Measurements from ENCODE around the gene C2orf49.

C2orf49 gene

GRCh38 chr2:105384216-105384615 lies 46.9 kb downstream of the C2orf49 start:
- DNase-seq, result no peak

- DNase-seq, result no peak
These were observed 47.5 kb downstream of the C2orf49 start for GRCh38 chr2:105384861-105385260.

- DNase-seq, result no peak
These were observed 48.6 kb downstream of the C2orf49 start for GRCh38 chr2:105385731-105386540.

GRCh38 chr2:105387225-105387624 lies 49.9 kb downstream of the C2orf49 start:
- peak; percentile 26 for DNase-seq

GRCh38 chr2:105388971-105389381 lies 51.6 kb downstream of the C2orf49 start:
- DNase-seq, result peak; percentile 95

GRCh38 chr2:105390454-105390853 lies 53.1 kb downstream of the C2orf49 start:
- no peak for DNase-seq

- peak; percentile 82 for DNase-seq
These were observed 53.8 kb downstream of the C2orf49 start for GRCh38 chr2:105391058-105391627.

- DNase-seq, result no peak
These were observed 54.7 kb downstream of the C2orf49 start for GRCh38 chr2:105391763-105392662.

- DNase-seq, result no peak
These were observed 56.2 kb downstream of the C2orf49 start for GRCh38 chr2:105393373-105394055.

- DNase-seq, result no peak
These were observed 57.7 kb downstream of the C2orf49 start for GRCh38 chr2:105394951-105395611.

GRCh38 chr2:105395691-105396090 lies 58.4 kb downstream of the C2orf49 start:
- no peak for DNase-seq

GRCh38 chr2:105396254-105397024 lies 59.1 kb downstream of the C2orf49 start:
- peak; percentile 98 for DNase-seq

- DNase-seq, result peak; percentile 42
These were observed 59.8 kb downstream of the C2orf49 start for GRCh38 chr2:105397025-105397722.

- DNase-seq, result peak; percentile 46
These were observed 60.6 kb downstream of the C2orf49 start for GRCh38 chr2:105397953-105398335.

- DNase-seq, result peak; percentile 83
These were observed 61.2 kb downstream of the C2orf49 start, which contains the start of gene FHL2 for GRCh38 chr2:105398336-105399206. FHL2 (minus strand) TSS chr2:105399051; CDS start chr2:105386516, 12,535 bp downstream.
